Measurements from ENCODE around the gene PROB1. TPM values are rescaled to one million over a fixed set of nuclear protein-coding genes. Genes with fewer than 3 reads are reported as not detected.

The PROB1 gene
- total and polyA plus RNA-seq, 2 of the 13 experiments (the other 11 are each of a cell fraction or from before 2014, with no cell fraction given): 0.69 to 1.1 TPM

- TF ChIP-seq PBX3 (CRISPR knock-in tag; IDR thresholded peaks at IDR 0.05; ENCODE audit: borderline replicate concordance) (no peak), SCMH1 (CRISPR knock-in tag; IDR thresholded peaks at IDR 0.05; ENCODE audit: borderline replicate concordance) (no peak), ZNF17 (CRISPR knock-in tag; IDR thresholded peaks at IDR 0.05) (no peak), NFIC (IDR thresholded peaks at IDR 0.05; ENCODE audit: low read length) (no peak), MEIS2 (CRISPR knock-in tag; IDR thresholded peaks at IDR 0.05) (peak; percentile 23; the same call in 1 of the 2 replicates), CHCHD3 (CRISPR knock-in tag; IDR thresholded peaks at IDR 0.05) (no peak), ZNF740 (CRISPR knock-in tag; IDR thresholded peaks at IDR 0.05) (no peak), ZNF564 (CRISPR knock-in tag; IDR thresholded peaks at IDR 0.05) (no peak), STAG1 (CRISPR knock-in tag; IDR thresholded peaks at IDR 0.05) (no peak), ZNF362 (CRISPR knock-in tag; IDR thresholded peaks at IDR 0.05; ENCODE audit: borderline replicate concordance) (no peak), FIP1L1 (IDR thresholded peaks at IDR 0.05; ENCODE audit: borderline replicate concordance, insufficient read depth, low read depth, low read length) (no peak), ARID3A (IDR thresholded peaks at IDR 0.05; ENCODE audit: low read depth, low read length) (no peak), ZNF512 (CRISPR knock-in tag; IDR thresholded peaks at IDR 0.05) (no peak), GLI4 (CRISPR knock-in tag; IDR thresholded peaks at IDR 0.05; ENCODE audit: borderline replicate concordance) (peak; percentile 71; the same call in 1 of the 2 replicates), POLR2G (IDR thresholded peaks at IDR 0.05; ENCODE audit: low read depth, low read length) (peak; percentile 74), ZNF12 (CRISPR knock-in tag; IDR thresholded peaks at IDR 0.05) (no peak), PAXIP1 (CRISPR knock-in tag; conservative IDR thresholded peaks at IDR 0.05) (peak; percentile 45), FOXK2 (IDR thresholded peaks at IDR 0.05) (no peak), MAFK (conservative IDR thresholded peaks at IDR 0.05 in 1 of 2, IDR thresholded peaks at IDR 0.05 in 1 of 2; ENCODE audit: low read length in 2 of 2) (no peak)
Observed at GRCh38 chr5:139403787-139404483, 9.0 kb upstream of the PROB1 start, which contains the start of gene SPATA24 (continued).
